Measurements from ENCODE around the gene ZNF672.
A peak's percentile ranks its signal among the peaks of the same experiment; 100 is the strongest.

DNA sequence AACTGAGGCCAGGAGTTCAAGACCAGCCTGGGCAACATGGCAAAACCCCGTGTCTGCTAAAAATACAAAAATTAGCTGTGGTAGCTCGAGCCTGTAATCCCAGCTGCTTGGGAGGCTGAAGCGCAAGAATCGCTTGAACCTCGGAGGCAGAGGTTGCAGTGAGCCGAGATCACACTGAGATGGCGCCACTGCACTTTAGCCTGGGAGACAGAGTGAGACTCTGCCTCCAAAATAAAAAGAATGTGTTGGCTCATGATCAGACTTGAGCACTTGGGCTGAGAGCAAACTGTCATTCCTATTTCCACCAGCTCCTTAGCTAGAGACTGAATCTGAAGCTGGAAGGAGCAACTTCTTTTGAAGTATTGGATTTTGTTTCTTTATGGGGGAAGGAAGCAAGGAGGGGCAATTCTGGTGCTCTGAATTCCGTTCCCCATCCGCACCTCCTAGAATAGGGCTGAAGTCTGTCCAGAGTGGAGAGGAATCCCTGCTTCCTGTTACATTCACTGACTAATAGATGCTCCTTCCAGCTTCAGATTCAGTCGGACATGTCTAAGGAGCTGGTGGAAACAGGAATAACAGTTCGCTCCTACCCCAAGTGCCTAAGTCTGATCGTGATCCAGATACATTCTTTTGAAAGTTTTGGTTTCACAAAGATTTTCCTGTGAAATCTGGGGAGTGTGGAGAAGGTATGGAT, 3.8 kb downstream of the ZNF672 start:
- no peak for TF ChIP-seq EZH2 (IDR thresholded peaks at IDR 0.05; ENCODE audit: borderline replicate concordance)
- TF ChIP-seq, protein P1, sequence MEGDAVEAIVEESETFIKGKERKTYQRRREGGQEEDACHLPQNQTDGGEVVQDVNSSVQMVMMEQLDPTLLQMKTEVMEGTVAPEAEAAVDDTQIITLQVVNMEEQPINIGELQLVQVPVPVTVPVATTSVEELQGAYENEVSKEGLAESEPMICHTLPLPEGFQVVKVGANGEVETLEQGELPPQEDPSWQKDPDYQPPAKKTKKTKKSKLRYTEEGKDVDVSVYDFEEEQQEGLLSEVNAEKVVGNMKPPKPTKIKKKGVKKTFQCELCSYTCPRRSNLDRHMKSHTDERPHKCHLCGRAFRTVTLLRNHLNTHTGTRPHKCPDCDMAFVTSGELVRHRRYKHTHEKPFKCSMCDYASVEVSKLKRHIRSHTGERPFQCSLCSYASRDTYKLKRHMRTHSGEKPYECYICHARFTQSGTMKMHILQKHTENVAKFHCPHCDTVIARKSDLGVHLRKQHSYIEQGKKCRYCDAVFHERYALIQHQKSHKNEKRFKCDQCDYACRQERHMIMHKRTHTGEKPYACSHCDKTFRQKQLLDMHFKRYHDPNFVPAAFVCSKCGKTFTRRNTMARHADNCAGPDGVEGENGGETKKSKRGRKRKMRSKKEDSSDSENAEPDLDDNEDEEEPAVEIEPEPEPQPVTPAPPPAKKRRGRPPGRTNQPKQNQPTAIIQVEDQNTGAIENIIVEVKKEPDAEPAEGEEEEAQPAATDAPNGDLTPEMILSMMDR (IDR thresholded peaks at IDR 0.05; ENCODE audit: poor library complexity) = peak; percentile 54
